Measurements from ENCODE around the gene TMEM222.
"Not testable (repeated sequence)": the region's sequence is repeated elsewhere in the genome, so short reads cannot be mapped to it uniquely, and the experiment has no call there.

Gene TMEM222

DNA sequence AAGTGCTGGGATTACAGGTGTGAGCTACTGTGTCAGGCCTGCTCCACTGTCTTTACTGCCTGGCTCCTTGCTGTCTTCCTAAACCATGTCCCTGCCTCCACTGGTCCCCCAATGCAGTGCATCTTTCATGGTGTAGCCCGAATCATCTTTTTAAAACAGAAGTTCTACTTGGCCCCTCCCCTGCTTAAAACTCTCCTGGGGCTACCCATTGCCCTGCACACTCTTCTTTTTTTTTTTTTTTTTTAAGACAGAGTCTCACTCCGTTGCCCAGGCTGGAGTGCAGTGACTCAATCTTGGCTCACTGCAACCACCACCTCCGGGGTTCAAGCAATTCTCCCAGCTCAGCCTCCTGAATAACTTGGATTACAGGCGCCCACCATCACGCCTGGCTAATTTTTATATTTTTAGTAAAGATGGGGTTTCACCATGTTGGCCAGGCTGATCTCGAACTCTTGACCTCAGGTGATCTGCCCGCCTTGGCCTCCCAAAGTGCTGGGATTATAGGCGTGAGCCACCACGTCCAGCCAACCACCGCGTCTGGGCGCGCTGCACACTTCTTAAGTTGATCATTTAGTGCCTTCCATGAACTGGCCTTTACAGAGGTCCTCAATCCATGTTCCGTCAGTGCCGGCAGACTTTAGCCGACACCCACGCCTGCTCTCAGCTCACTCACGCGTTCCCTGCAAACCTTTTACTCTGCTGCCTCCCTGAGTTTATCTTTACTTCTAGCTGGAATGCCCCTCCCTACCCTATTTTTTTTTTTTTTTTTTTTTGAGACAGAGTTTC is 50.3 kb downstream of the TMEM222 start:
- no peak overlapping the region for H3K27ac Mint-ChIP-seq
- DNase-seq, result no peak
- ATAC-seq, result no peak
- peaks cover 18% of the 10 kb centered on the region for H3K4me1 Mint-ChIP-seq
- no peak overlapping the region for H3K4me3 Mint-ChIP-seq
- no peaks in the 10 kb centered on the region for H3K27me3 Mint-ChIP-seq
- no peaks in the 10 kb centered on the region for H3K9me3 Mint-ChIP-seq

DNA sequence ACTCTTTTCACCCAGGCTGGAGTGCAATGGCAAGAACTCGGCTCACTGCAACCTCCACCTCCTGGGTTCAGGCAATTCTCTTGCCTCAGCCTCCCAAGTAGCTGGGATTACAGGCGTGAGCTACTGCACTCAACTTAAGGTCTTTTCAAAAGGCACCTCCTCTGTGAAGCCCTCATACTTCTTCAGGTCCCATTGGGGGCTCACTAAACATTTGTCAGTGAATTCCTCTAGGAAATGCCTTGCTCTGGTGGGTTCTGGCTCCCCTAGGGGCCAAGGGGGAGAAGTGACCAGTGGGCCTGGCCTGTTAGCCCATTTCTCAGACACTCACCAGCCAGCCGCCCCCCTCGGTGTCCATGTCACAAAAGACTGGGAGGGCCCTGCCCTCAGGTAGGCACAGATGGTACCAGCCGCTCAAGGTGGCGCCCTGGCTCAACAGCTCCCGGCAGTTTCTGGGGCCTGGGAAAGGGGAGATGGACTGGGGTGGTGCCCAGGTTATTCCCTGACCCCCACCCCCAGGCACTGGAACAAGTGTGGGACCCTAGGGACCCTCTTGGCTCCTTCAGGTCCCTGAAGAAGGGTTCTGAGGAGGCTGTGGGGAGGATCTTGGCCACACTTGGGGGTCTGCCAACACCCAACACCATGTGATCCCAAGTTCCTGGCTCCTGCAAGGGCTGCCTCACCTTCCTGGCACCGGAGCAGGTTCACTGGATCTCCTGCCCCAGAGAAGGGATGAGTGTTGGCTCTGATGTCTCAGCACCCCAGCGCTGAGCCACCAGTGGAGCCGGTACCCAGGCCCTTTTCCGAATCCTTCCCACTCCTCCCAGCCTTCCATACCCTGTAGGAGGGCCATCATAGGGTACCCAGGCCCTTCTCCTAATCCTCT is 51.1 kb downstream of the TMEM222 start:
- Mint-ChIP-seq H3K4me3 (no peak overlapping the region), H3K9me3 (no peaks in the 10 kb centered on the region), H3K4me1 (peaks cover 13% of the 10 kb centered on the region), H3K27ac (no peak overlapping the region), H3K27me3 (no peaks in the 10 kb centered on the region)
- DNase-seq (no peak), ATAC-seq (no peak)

DNA sequence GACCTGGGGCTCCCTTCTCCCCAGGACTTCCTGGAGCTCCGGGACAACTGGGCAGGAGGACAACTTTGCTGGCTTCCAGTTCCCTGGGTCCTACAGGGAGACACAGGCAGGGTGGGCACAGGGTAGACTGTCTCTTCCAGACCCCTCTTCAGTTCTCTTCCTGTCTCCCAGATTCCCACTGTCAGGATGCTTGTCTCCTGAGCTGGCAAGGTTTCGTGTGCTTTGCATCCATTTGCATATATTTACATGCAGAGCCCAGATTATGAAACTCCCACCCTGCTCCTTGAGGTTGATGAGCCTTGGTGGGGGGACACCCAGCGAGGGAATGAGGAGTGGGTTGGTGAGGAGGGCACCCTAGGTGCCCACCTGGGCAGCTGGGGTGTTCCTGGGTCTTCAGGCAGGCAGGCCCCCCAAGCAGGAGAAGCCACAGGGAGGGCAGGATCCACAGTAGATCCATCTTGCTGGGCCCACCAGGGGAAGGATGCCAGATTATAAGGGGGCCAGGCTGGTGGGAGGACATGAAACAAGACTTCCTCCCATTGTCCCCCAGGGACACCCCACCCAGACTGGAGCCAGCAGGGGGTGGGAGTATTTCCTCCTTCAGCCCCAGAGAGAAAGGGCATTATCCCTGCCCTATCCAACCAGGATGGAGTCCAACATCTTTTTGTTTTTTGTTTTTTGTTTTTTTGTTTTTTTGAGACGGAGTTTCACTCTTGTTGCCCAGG is 52.6 kb downstream of the TMEM222 start, which contains the start of gene FCN3:
Gene FCN3 (minus strand): TSS at position 463 of the 725 bp plus-strand sequence. CDS start 6 bp downstream, at position 457.
- ATAC-seq, result no peak
- Mint-ChIP-seq H3K9me3 (no peaks in the 10 kb centered on the region), H3K4me1 (peaks cover 5% of the 10 kb centered on the region), H3K27me3 (no peaks in the 10 kb centered on the region), H3K4me3 (no peak within 1 kb of the TSS), H3K27ac (peak within 1 kb of the TSS in 1 of 2 donors; percentile 28)
- DNase-seq, result no peak

DNA sequence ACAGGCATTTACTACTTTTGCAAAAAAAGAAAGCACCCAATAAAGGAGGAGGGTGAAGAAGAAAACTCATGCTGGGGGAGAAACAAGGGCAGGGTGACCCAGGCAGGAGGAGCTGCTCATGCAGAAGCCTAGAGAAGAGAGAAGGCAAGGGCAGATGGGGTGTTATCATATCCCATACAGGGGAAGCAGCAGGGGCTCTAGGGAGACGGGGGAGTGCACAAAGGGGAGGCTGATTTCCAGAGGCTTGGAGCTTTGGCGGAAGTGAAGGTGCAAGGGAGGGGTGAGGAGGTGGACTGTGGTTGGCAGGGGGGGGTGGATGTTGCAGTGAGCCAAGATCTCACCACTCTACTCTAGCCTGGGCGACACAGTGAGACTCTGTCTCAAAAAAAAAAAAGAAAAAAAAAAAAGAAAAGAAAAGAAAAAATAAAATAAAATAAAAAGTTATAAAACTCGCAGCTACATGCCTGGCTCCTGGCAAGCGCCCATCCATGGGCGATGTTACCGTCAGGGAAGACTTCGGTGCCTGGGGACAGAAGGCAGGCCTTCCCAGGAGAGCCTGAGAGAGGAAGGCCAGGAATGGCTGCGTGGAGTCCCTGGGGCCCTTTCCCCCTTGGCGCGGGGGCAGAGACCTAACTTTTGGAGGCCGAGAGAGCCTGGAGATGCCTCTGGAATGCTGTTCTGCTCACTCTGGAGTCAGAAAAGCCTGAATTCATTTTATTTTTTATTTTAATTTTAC is 56.0 kb downstream of the TMEM222 start:
- DNase-seq, result no peak
- no peak overlapping the region for H3K27ac Mint-ChIP-seq
- no peaks in the 10 kb centered on the region for H3K9me3 Mint-ChIP-seq
- peaks cover 23% of the 10 kb centered on the region for H3K27me3 Mint-ChIP-seq
- no peak overlapping the region for H3K4me3 Mint-ChIP-seq
- H3K4me1 Mint-ChIP-seq, result no peaks in the 10 kb centered on the region
- no peak for ATAC-seq

DNA sequence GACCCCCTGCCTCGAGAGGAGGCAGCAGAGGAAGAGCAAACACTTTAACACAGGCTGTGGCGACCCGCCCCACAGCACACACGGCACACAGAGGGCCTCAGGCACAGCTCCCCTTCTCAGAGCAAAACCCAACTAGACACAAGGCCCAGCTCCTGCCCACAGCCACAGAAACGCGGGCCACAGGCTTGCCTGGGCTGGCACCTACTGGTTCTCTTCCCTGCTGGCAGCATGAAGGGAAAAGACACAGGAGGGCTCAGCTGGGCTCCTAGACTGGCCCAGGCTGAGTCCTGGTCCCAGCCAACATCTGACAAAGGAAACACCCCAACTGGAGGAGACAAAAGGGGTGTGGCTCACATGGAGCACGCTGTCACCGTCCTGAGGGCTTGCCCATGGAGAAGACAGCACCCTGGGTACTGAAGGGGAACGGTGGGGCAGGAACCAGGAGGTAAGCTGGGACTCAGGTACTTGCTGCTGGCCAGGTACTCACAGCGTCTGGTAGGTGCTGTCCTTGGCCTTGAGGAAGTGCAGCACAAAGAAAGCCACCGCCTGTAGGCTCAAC is 57.7 kb downstream of the TMEM222 start:
- no peak for DNase-seq
- no peak for ATAC-seq
- Mint-ChIP-seq H3K4me3 (no peak overlapping the region), H3K9me3 (no peaks in the 10 kb centered on the region), H3K27me3 (peaks cover 24% of the 10 kb centered on the region), H3K4me1 (no peaks in the 10 kb centered on the region), H3K27ac (no peak overlapping the region)

DNA sequence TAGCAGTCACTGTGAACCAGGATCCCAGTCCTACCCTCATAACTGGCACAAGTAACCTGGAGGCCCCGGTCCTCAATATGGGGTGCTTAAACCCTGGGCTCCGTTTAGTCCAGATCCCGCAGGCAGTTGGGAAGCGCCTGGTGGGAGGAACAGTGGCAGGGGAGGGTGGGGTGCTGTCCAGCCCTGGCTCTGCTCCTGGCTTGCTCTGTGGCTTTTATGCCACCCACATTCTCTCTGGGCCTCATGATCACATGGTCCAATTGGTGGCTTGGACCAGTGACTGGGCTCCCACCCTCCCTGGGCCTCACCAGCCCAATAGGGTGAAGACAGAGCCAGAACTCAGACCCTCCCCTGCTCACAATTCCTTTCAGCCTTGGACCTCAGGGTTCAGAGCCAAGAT is 58.3 kb downstream of the TMEM222 start:
- no peak for ATAC-seq

DNA sequence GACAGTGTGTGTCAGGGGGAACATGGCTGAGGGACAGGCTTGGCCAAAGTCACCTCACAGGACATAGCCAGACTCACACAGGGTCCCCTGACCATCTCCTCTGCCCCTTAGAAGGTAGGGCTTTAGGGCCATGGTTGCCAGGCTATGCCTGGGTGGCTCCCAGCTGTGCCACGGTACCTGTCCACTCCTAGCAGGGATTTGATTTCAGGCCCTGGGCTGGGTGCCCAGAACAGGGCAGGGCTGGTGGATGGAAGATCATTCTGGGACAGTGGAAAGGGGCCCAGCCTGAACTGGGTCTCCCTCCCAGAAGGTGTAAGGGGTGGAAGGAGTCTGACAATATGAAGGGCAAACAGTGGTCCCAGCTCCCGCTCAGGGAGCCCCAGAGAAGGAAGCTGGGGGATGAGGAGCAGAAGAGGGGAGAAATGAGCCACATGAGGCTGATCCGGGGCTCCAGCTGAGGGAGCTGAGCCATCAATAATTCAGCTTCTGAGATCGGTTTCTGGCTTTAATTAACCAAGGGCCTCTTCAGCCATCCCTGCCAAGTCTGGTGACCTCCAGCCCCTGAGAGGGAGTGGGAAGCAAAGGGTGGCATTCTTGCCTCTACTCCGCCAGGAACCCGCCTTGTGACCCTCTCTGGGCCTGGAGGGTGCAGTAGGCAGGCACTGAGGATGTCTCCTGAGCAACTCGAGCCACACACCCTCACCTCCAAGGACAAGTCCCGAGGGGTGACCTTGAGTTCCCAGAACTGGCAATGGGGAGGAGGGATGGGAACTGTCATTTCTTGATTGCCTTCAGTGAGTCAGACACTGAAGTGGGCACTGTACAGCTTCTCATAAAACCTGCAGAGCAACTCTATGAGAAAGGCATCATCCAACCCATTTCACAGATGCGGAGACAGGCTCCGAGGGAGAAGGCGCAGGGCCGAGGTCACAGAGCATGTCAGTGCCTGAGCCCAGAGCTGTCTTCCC is 59.1 kb downstream of the TMEM222 start:
- H3K4me3 Mint-ChIP-seq, result no peak overlapping the region
- DNase-seq (no peak), ATAC-seq (no peak)
- no peaks in the 10 kb centered on the region for H3K4me1 Mint-ChIP-seq
- H3K27me3 Mint-ChIP-seq, result peaks cover 24% of the 10 kb centered on the region
- H3K27ac Mint-ChIP-seq, result peak overlapping the region in 1 of 2 donors; percentile 66
- no peaks in the 10 kb centered on the region for H3K9me3 Mint-ChIP-seq

More for the DNA sequence above, 58.3 kb downstream of the TMEM222 start:
- H3K9me3 Mint-ChIP-seq, result no peaks in the 10 kb centered on the region
- H3K27me3 Mint-ChIP-seq, result peaks cover 24% of the 10 kb centered on the region
- H3K27ac Mint-ChIP-seq, result no peak overlapping the region
- H3K4me1 Mint-ChIP-seq, result no peaks in the 10 kb centered on the region
- no peak overlapping the region for H3K4me3 Mint-ChIP-seq
- DNase-seq, result no peak

DNA sequence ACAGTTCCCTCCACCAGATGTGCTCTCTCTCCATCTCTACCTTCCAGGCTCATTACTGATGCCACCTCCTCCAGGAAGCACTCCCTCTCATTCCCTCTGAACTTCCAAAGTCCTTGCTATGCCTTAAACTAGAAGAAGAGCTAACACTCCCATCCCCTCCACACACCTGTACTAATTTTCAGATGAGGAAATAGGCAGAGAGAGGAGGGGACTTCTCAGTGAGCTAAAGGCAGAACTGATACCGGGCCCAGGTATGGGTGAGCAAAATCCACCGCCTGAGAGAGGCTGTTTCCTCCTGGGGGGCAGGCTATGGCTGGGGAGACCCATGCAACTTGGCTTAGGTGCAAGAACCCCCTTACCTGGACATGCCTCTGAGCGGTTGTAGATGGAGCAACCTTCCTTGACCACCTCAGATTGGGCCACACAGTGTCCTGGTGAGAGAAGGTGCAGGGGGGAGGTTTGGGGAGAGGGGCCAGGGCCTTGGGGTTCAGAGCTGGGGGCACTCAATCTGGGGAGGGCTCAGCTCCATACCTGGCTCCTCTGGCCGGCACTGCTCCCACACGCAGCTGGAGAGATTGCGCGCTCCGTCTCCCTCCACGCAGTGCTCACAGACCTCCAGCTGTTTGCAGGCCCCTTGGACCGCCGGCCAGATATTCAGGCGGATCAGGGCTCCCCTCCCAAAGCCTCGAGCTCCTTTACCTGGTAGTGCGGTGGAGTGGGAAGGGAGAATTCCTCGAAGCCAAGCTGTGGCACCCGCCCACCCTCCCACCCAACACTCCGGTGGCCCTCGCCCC is 60.2 kb downstream of the TMEM222 start:
- DNase-seq (no peak), ATAC-seq (peak; percentile 26)
- H3K9me3 Mint-ChIP-seq, result no peaks in the 10 kb centered on the region
- no peaks in the 10 kb centered on the region for H3K4me1 Mint-ChIP-seq
- H3K27ac Mint-ChIP-seq, result no peak overlapping the region
- peaks cover 24% of the 10 kb centered on the region for H3K27me3 Mint-ChIP-seq
- no peak overlapping the region for H3K4me3 Mint-ChIP-seq

DNA sequence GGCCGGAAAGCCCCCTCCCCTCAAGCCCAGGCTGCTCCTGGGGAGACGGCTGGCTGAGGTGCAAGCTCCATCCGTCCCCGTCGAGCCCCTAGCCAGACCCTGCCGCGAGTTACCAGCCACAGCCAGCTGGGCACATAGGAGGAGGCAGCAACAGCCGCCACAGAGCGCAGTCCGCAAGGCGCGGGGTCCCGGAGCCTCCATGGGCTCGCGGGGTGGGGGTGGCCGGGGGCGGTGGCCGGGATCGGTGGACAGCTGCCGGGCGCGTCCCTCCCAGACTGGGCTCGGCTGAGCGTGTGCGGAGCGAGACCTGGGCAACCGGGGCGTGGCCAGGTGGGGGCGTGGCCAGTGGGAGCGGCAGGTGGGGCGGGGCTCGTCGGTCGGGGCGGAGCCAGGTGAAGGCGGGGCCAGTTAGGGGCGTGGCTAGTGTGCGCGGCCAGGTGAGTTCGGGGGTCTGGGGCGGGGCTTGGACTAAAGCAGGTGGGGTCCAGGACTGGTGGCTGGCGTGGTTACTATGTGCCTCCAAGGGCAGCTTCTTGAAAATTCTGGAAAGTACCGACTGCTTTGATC is 61.2 kb downstream of the TMEM222 start, which contains the start of gene CD164L2:
Gene CD164L2 (minus strand): TSS at position 295 of the 567 bp plus-strand sequence. CDS start 94 bp downstream, at position 201.
- H3K9me3 Mint-ChIP-seq, result no peaks in the 10 kb centered on the region
- no peaks in the 10 kb centered on the region for H3K4me1 Mint-ChIP-seq
- ATAC-seq, result peak; percentile 27
- H3K27me3 Mint-ChIP-seq, result peaks cover 24% of the 10 kb centered on the region
- no peak for DNase-seq
- no peak within 1 kb of the TSS for H3K4me3 Mint-ChIP-seq
- H3K27ac Mint-ChIP-seq, result no peak within 1 kb of the TSS

DNA sequence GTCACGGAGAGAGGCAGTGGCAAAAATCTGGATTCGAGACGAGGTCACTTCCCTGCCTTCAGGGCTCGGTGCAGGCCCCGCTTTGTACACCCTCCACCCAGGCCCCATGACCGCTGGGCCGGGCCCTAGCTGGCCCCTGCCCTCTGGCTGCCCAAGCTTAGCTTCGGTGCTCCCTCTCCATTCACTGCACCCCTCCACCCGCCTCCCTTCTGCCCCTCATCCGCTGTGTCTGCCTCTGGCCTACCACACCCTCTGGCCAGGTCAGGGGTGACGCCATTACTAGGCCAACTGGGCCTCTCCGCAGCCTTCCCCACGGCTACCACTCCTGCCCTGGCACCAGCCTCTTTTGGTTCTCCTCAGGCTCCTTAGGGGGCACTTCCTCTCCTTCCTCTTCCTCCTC is 61.7 kb downstream of the TMEM222 start:
- Mint-ChIP-seq H3K27me3 (peaks cover 24% of the 10 kb centered on the region), H3K27ac (no peak overlapping the region), H3K4me1 (no peaks in the 10 kb centered on the region), H3K4me3 (no peak overlapping the region), H3K9me3 (no peaks in the 10 kb centered on the region)
- ATAC-seq, result no peak
- no peak for DNase-seq

DNA sequence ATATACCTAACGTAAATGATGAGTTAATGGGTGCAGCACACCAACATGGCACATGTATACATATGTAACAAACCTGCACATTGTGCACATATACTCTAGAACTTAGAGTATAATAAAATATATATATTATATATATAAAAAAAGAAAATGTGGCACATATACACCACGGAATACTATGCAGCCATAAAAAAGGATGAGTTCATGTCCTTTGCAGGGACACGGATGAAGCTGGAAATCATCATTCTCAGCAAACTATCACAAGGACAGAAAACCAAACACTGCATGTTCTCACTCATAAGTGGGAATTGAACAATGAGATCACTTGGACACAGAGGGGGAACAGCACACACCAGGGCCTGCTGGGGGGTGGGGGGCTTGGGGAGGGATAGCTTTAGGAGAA is 62.8 kb downstream of the TMEM222 start:
- ATAC-seq, result not testable (repeated sequence)
- H3K27me3 Mint-ChIP-seq, result peaks cover 24% of the 10 kb centered on the region

More for the DNA sequence above, 62.8 kb downstream of the TMEM222 start:
- not testable (repeated sequence) for H3K27ac Mint-ChIP-seq, H3K9me3 Mint-ChIP-seq, H3K4me1 Mint-ChIP-seq, H3K4me3 Mint-ChIP-seq, DNase-seq
